DOHH2 (cell line): ENCODE results near the gene SNX5.

Experiments
- CTCF ChIP-seq: fragments of 200-600 bp; sonication (generic); IDR thresholded peaks from one replicate; pipeline ENCODE4 v1.5.1; 2014; ENCODE audit warnings: antibody characterized with exemption, mild to moderate bottlenecking, low read depth, low read length; ENCODE audit not compliant: poor library complexity, severe bottlenecking
- EZH2phosphoT487 ChIP-seq: fragments of 200-600 bp; sonication (generic); IDR thresholded peaks from 2 replicates; pipeline ENCODE4 v1.6.1; 2017; ENCODE audit warnings: borderline replicate concordance, mild to moderate bottlenecking, antibody characterized with exemption, low read length, moderate library complexity, mixed read lengths

GRCh38 chr20:17961587-17961940, 7.0 kb downstream of the SNX5 start:
- TF ChIP-seq CTCF (no peak), EZH2phosphoT487 (no peak)
